HAP-1 (cell line): ENCODE measurements around the gene ACMSD.
"Not testable (repeated sequence)": the region's sequence is repeated elsewhere in the genome, so short reads cannot be mapped to it uniquely, and the experiment has no call there.

Experiments
- DNase-seq, 2 experiments: peaks; one replicate each; pipeline ENCODE4 v3.0.0-alpha.2; 2016 to 2020; ENCODE audit warnings: low spot score in 2 of 2
- H3K27me3 ChIP-seq: fragments of 250-450 bp; sonication (Bioruptor Pico); 2 replicates; pipeline ENCODE4 v1.5.1; 2020; ENCODE audit warnings: low read depth, mild to moderate bottlenecking, moderate library complexity
- H3K36me3 ChIP-seq: fragments of 250-450 bp; sonication (Bioruptor Pico); replicated peaks from 2 replicates; pipeline ENCODE4 v1.5.1; 2020; ENCODE audit warnings: mild to moderate bottlenecking
- H3K4me1 ChIP-seq: fragments of 250-450 bp; sonication (Bioruptor Pico); 2 replicates; pipeline ENCODE4 v1.5.1; 2020; ENCODE audit warnings: mild to moderate bottlenecking
- H3K4me3 ChIP-seq: fragments of 250-450 bp; sonication (Bioruptor Pico); 2 replicates; pipeline ENCODE4 v1.5.1; 2020; ENCODE audit warnings: mild to moderate bottlenecking, moderate library complexity
- H3K9me3 ChIP-seq: fragments of 250-450 bp; sonication (Bioruptor Pico); 2 replicates; pipeline ENCODE4 v1.5.1; 2020; ENCODE audit warnings: mild to moderate bottlenecking, moderate library complexity
- in situ Hi-C: fragments of 300-500 bp; cut with MboI; formaldehyde crosslinking; loops from 3 replicates; pipeline ENCODE4 v1.14.3; 2020; ENCODE audit warnings: low sequenced_read_pairs, inconsistent platforms, mixed read lengths

Gene ACMSD

GRCh38 chr2:134903701-134904100 lies 65.3 kb downstream of the ACMSD start:
- DNase-seq, H3K27me3 ChIP-seq, in situ Hi-C loops: not testable (repeated sequence)

GRCh38 chr2:134905168-134905567 lies 66.8 kb downstream of the ACMSD start:
- no peak overlapping the region for H3K4me3 ChIP-seq
- H3K27me3 ChIP-seq = 0 out of 2 replicates have a peak, but pooled peaks cover 4% of the 10 kb centered on the region
- H3K4me1 ChIP-seq = no peaks in the 10 kb centered on the region
- in situ Hi-C loops = no loop called here
- no peaks in the 10 kb centered on the region for H3K9me3 ChIP-seq
- no peak for DNase-seq
- no peaks in the 10 kb centered on the region for H3K36me3 ChIP-seq

More at GRCh38 chr2:134903701-134904100, 65.3 kb downstream of the ACMSD start:
- not testable (repeated sequence) for H3K4me3 ChIP-seq, H3K36me3 ChIP-seq, H3K9me3 ChIP-seq, H3K4me1 ChIP-seq

- in situ Hi-C loops = no loop called here
- Histone ChIP-seq H3K4me1 (no peaks in the 10 kb centered on the region), H3K4me3 (no peak overlapping the region), H3K27me3 (no peaks in the 10 kb centered on the region), H3K36me3 (no peaks in the 10 kb centered on the region), H3K9me3 (no peaks in the 10 kb centered on the region)
- no peak for DNase-seq
Observed at GRCh38 chr2:134906726-134907125, 68.3 kb downstream of the ACMSD start.

- H3K4me1 ChIP-seq, H3K9me3 ChIP-seq, H3K27me3 ChIP-seq, DNase-seq, H3K36me3 ChIP-seq, in situ Hi-C loops, H3K4me3 ChIP-seq: not testable (repeated sequence)
Observed at GRCh38 chr2:134907441-134908116, 69.2 kb downstream of the ACMSD start.

GRCh38 chr2:134910763-134911399 lies 72.5 kb downstream of the ACMSD start:
- in situ Hi-C loops = no loop called here
- H3K9me3 ChIP-seq = no peaks in the 10 kb centered on the region
- H3K27me3 ChIP-seq = no peaks in the 10 kb centered on the region
- DNase-seq = no peak
- no peak overlapping the region for H3K4me3 ChIP-seq
- H3K36me3 ChIP-seq = no peaks in the 10 kb centered on the region
- H3K4me1 ChIP-seq = no peaks in the 10 kb centered on the region

- Histone ChIP-seq H3K4me3 (no peak overlapping the region), H3K4me1 (no peaks in the 10 kb centered on the region), H3K36me3 (no peaks in the 10 kb centered on the region), H3K9me3 (no peaks in the 10 kb centered on the region), H3K27me3 (no peaks in the 10 kb centered on the region)
- no peak for DNase-seq
- in situ Hi-C loops = no loop called here
Observed at GRCh38 chr2:134911400-134911785, 73.0 kb downstream of the ACMSD start.

- DNase-seq = no peak
- Histone ChIP-seq H3K9me3 (no peaks in the 10 kb centered on the region), H3K36me3 (no peaks in the 10 kb centered on the region), H3K27me3 (no peaks in the 10 kb centered on the region), H3K4me3 (no peak overlapping the region), H3K4me1 (peaks cover 3% of the 10 kb centered on the region)
- in situ Hi-C loops = no loop called here
Observed at GRCh38 chr2:134912361-134912760, 73.9 kb downstream of the ACMSD start.

- Histone ChIP-seq H3K9me3 (no peaks in the 10 kb centered on the region), H3K4me1 (peaks cover 13% of the 10 kb centered on the region), H3K27me3 (no peaks in the 10 kb centered on the region), H3K4me3 (peak overlapping the region; percentile 94), H3K36me3 (no peaks in the 10 kb centered on the region)
- peak in 1 of 2 experiments; percentile 9 for DNase-seq
- in situ Hi-C loops = no loop called here
Observed at GRCh38 chr2:134917360-134917865, 79.0 kb downstream of the ACMSD start.

GRCh38 chr2:134917888-134918525 lies 79.6 kb downstream of the ACMSD start:
- H3K4me1 ChIP-seq = peaks cover 17% of the 10 kb centered on the region
- in situ Hi-C loops = no loop called here
- H3K27me3 ChIP-seq = no peaks in the 10 kb centered on the region
- H3K9me3 ChIP-seq = no peaks in the 10 kb centered on the region
- no peaks in the 10 kb centered on the region for H3K36me3 ChIP-seq
- H3K4me3 ChIP-seq = peak overlapping the region; percentile 94
- peak in 1 of 2 experiments; percentile 93 for DNase-seq

- Histone ChIP-seq H3K36me3 (no peaks in the 10 kb centered on the region), H3K27me3 (no peaks in the 10 kb centered on the region), H3K4me3 (peak within 1 kb of the TSS; percentile 94), H3K9me3 (no peaks in the 10 kb centered on the region), H3K4me1 (peaks cover 21% of the 10 kb centered on the region)
- peak; percentile 98 to 99 for DNase-seq
- in situ Hi-C loops = no loop called here
Observed at GRCh38 chr2:134918526-134919340, 80.3 kb downstream of the ACMSD start, which contains the start of gene CCNT2. TSS of gene CCNT2 (plus strand) at chr2:134918822. CDS start at chr2:134918855, 33 bp downstream.

- in situ Hi-C loops = no loop called here
- Histone ChIP-seq H3K27me3 (no peaks in the 10 kb centered on the region), H3K36me3 (no peaks in the 10 kb centered on the region), H3K9me3 (no peaks in the 10 kb centered on the region), H3K4me3 (peak overlapping the region; percentile 94), H3K4me1 (peaks cover 22% of the 10 kb centered on the region)
- DNase-seq = peak; percentile 61 to 67
Observed at GRCh38 chr2:134919341-134920210, 81.2 kb downstream of the ACMSD start.

- Histone ChIP-seq H3K9me3 (no peaks in the 10 kb centered on the region), H3K4me3 (no peak overlapping the region), H3K4me1 (peaks cover 17% of the 10 kb centered on the region), H3K36me3 (peaks cover 5% of the 10 kb centered on the region; the same call in 1 of the 2 replicates), H3K27me3 (no peaks in the 10 kb centered on the region)
- in situ Hi-C loops = no loop called here
- no peak for DNase-seq
Observed at GRCh38 chr2:134924912-134925311, 86.5 kb downstream of the ACMSD start.
